A549 (cell line): Measurements from ENCODE around the gene MVB12B. TPM values are rescaled to one million over a fixed set of nuclear protein-coding genes. Genes with fewer than 3 reads are reported as not detected.

ENCODE experiments used
- ATAC-seq, 2 experiments: fragments of 200-7000 bp in 1 of 2; fragments of >200 bp in 1 of 2; cut with Nextera tagmentation in 1 of 2; cut with Tn5 transposase in 1 of 2; 3 replicates each; pipeline versions ENCODE4 v1.8.0 to v1.9.1; 2018 to 2020; ENCODE audit warnings: mild to moderate bottlenecking in 1 of 2, moderate library complexity in 1 of 2
- CTCF ChIA-PET: fragments of 300-600 bp; sonication (Branson Sonifier 250); formaldehyde crosslinking; extraction: SDS; loops from one replicate; lab custom pipeline; 2021; ENCODE audit warnings: antibody characterized with exemption, inconsistent platforms; lab: Yijun Ruan, JAX
- POLR2A ChIA-PET: fragments of 350-600 bp; formaldehyde crosslinking; extraction: SDS; loops from one replicate; lab custom pipeline; 2021; ENCODE audit warnings: antibody characterized with exemption, inconsistent platforms; lab: Yijun Ruan, JAX
- DNase-seq, 2 experiments: peaks; one replicate each; pipeline versions ENCODE4 v3.0.0 to v3.0.0-alpha.2; 2011 to 2016; ENCODE audit warnings: low read depth in 1 of 2, low spot score in 1 of 2
- FAIRE-seq: peaks from 2 replicates; lab custom pipeline; 2011; peaks lifted over from hg19 to GRCh38; lab: Jason Lieb, UNC
- H3K27ac ChIP-seq, 2 experiments: fragments of >200 bp; sonication (Bioruptor Twin); formaldehyde crosslinking; 3 replicates each; pipeline ENCODE4 v1.5.1; 2016 to 2017
- H3K4me1 ChIP-seq: fragments of >200 bp; sonication (Bioruptor Twin); formaldehyde crosslinking; 3 replicates; pipeline ENCODE4 v1.6.1; 2016
- H3K4me2 ChIP-seq: fragments of >200 bp; sonication (Bioruptor Twin); formaldehyde crosslinking; 3 replicates; pipeline ENCODE4 v1.6.1; 2016
- H3K4me3 ChIP-seq: fragments of >200 bp; sonication (Bioruptor Twin); formaldehyde crosslinking; 3 replicates; pipeline ENCODE4 v1.5.1; 2016
- H3K9me3 ChIP-seq: fragments of >200 bp; sonication (Bioruptor Twin); formaldehyde crosslinking; 3 replicates; pipeline ENCODE4 v1.6.1; 2016
- CHD4 ChIP-seq: fragments of 200-600 bp; sonication (generic); IDR thresholded peaks from 2 replicates; pipeline ENCODE4 v1.6.1; 2016; ENCODE audit warnings: antibody characterized with exemption, mild to moderate bottlenecking, borderline replicate concordance
- EHMT2 ChIP-seq: fragments of 200-600 bp; sonication (generic); IDR thresholded peaks from 2 replicates; pipeline ENCODE4 v1.6.1; 2016; ENCODE audit warnings: antibody characterized with exemption, low read depth, mild to moderate bottlenecking, moderate library complexity
- FOSL2 ChIP-seq, 2 experiments: fragments of 450-650 bp in 1 of 2; fragments of >200 bp in 1 of 2; sonication (Bioruptor Twin) in 1 of 2; formaldehyde crosslinking; IDR thresholded peaks; 2 replicates each; pipeline versions ENCODE4 v1.5.0 to v1.6.1; 2016 to 2020; ENCODE audit warnings: mild to moderate bottlenecking in 1 of 2, moderate library complexity in 1 of 2
- HDAC2 ChIP-seq: fragments of 200-600 bp; sonication (generic); IDR thresholded peaks from 2 replicates; pipeline ENCODE4 v1.6.1; 2016
- HOXB5 ChIP-seq: fragments of 250-450 bp; sonication (Bioruptor Pico); IDR thresholded peaks from 2 replicates; pipeline ENCODE4 v1.5.0; 2020; ENCODE audit warnings: mild to moderate bottlenecking, moderate library complexity
- JUNB ChIP-seq: fragments of >200 bp; sonication (Bioruptor Twin); formaldehyde crosslinking; IDR thresholded peaks from 2 replicates; pipeline ENCODE4 v1.6.1; 2016
- KDM1A ChIP-seq: fragments of 200-600 bp; sonication (generic); IDR thresholded peaks from 2 replicates; pipeline ENCODE4 v1.6.1; 2016; ENCODE audit warnings: low read depth, mild to moderate bottlenecking
- KDM5A ChIP-seq: fragments of 200-600 bp; sonication (generic); IDR thresholded peaks from 2 replicates; pipeline ENCODE4 v1.6.1; 2016; ENCODE audit warnings: antibody characterized with exemption, mild to moderate bottlenecking
- MAZ ChIP-seq: fragments of 150-350 bp; IDR thresholded peaks from 2 replicates; pipeline ENCODE4 v1.6.1; 2014; ENCODE audit warnings: antibody characterized with exemption, low read depth, low read length, borderline replicate concordance
- PHF8 ChIP-seq: fragments of 200-600 bp; sonication (generic); IDR thresholded peaks from 2 replicates; pipeline ENCODE4 v1.6.1; 2016; ENCODE audit warnings: low read depth, mild to moderate bottlenecking, antibody characterized with exemption, moderate library complexity, borderline replicate concordance
- POLR2A ChIP-seq: IDR thresholded peaks from 2 replicates; pipeline ENCODE4 v1.6.1; 2012; ENCODE audit warnings: mild to moderate bottlenecking, low read length
- POLR2AphosphoS2 ChIP-seq: conservative IDR thresholded peaks from 2 replicates; pipeline ENCODE4 v1.6.1; 2012; ENCODE audit warnings: low read length, improper control_type of control experiment, inconsistent platforms
- RNF2 ChIP-seq: fragments of 200-600 bp; sonication (generic); IDR thresholded peaks from 2 replicates; pipeline ENCODE4 v1.6.1; 2016; ENCODE audit warnings: low read depth, mild to moderate bottlenecking, antibody characterized with exemption, moderate library complexity, borderline replicate concordance
- TFCP2L1 ChIP-seq: fragments of 250-450 bp; sonication (Bioruptor Pico); IDR thresholded peaks from 2 replicates; pipeline ENCODE4 v1.5.0; 2021; ENCODE audit warnings: mild to moderate bottlenecking
- ZC3H11A ChIP-seq: fragments of 450-650 bp; IDR thresholded peaks from 2 replicates; pipeline ENCODE4 v1.6.1; 2014; ENCODE audit warnings: antibody characterized with exemption, mild to moderate bottlenecking
- ZFP36 ChIP-seq: fragments of 450-650 bp; IDR thresholded peaks from 2 replicates; pipeline ENCODE4 v1.6.1; 2014; ENCODE audit warnings: borderline replicate concordance; ENCODE audit not compliant: partially characterized antibody
- ZNF302 ChIP-seq: fragments of 250-450 bp; sonication (Bioruptor Pico); IDR thresholded peaks from 2 replicates; pipeline ENCODE4 v1.9.0; 2021; ENCODE audit warnings: inconsistent platforms, mild to moderate bottlenecking, moderate library complexity
- WGBS: methylation state at CpG from one replicate; pipeline ENCODE4 v1.1.6; 2017; ENCODE audit errors: missing lambda C conversion rate; 5-methylcytosine and 5-hydroxymethylcytosine counted together
- polyA plus RNA-seq, 4 experiments: library from polyadenylated mRNA; depleted of rRNA in 3 of 4; stranded (reverse); fragments of >200 nt; fragmentation: RNase III in 1 of 4; extraction: RNeasy Plus Mini Kit Qiagen cat#74134 plus additional on column Dnase treatment in 1 of 4; gene quantifications; 2 replicates in 3 of 4; 3 replicates in 1 of 4; pipeline ENCODE4 v1.2.3, GENCODE V29; 2011 to 2017
- TF ChIP-seq, protein P1 (sequence below): fragments of 450-650 bp; IDR thresholded peaks from 2 replicates; pipeline ENCODE4 v1.6.1; 2014; ENCODE audit warnings: antibody characterized with exemption
- TF ChIP-seq, protein P2 (sequence below): fragments of >200 bp; sonication (Bioruptor Twin); formaldehyde crosslinking; IDR thresholded peaks from 3 replicates; pipeline ENCODE4 v1.6.1; 2016
- TF ChIP-seq, protein P3 (sequence below): fragments of 200-600 bp; sonication (generic); IDR thresholded peaks from 2 replicates; pipeline ENCODE4 v1.6.1; 2016; ENCODE audit warnings: antibody characterized with exemption, mild to moderate bottlenecking, moderate library complexity
- TF ChIP-seq, protein P4 (sequence below): IDR thresholded peaks from 2 replicates; pipeline ENCODE4 v1.6.1; 2012; ENCODE audit warnings: low read depth, borderline replicate concordance
- TF ChIP-seq, protein P5 (sequence below): fragments of 250-450 bp; sonication (Bioruptor Pico); IDR thresholded peaks from 2 replicates; pipeline ENCODE4 v1.5.0; 2021; ENCODE audit warnings: mild to moderate bottlenecking, moderate library complexity, borderline replicate concordance
- TF ChIP-seq, protein P6 (sequence below): IDR thresholded peaks from 2 replicates; pipeline ENCODE4 v1.6.1; 2012

Gene MVB12B
- polyA plus RNA-seq, 2 of the 4 experiments (the other 2 are of a cell fraction): 4.6 to 5.9 TPM

DNA sequence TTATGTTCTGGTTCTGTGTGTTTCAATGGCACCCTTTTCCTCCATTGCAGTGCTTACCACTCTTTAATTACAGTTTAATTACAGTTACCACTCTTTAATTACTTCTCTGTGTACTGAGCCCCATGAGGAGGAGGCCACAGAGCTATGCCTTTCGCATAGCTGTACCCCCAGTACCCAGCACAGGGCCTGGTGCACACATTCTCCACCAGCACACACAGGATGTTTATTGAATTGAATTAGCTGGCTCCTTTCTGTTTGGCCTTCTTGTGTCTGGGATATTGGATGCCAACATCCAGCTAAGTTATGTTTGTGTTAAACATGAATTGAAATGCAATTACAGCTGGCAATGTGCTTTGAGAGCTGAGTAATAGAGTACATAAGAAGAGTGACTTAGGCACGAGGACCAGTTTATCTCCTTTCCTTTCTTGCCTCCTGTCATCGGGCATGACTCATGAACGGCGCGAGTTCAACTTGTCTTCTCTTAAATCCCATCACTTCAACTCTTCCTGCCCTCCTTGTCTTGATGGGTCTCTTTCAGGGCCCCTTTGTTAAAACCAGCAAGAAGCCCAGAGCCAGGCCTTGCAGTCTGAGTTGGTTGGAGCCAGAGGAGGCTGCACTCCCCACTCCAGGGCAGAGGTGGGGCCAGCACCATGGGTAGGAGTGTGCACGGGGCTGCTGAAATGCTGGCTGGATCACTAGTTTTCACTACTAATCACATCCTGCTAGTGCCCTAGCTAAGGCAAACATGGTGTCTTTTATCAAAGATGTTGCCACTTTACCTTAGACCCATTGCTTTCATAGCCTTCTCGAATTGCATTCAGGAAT, 37.4 kb downstream of the MVB12B start:
- FAIRE-seq (no peak), DNase-seq (peak in 1 of 2 experiments; percentile 50)
- H3K4me2 ChIP-seq: no peak overlapping the region

DNA sequence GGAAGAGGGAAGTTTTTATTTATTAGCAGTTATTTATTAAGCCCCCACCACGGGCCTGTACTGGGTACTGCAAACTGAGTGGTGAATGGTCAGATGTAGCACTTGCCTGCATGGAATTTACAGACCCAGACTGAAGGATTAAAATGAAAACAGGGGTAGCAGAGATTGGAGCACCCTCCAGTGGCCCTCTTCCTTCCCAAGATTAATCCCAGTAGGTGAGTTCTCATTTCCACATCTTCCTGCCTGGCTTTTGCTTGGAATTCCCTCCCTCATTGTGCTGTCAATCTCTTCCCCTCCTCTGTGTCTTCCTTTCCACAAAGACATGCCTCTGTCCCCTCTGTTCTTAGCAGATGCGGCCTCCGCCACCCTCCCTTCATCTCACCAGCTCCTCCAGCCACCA, 39.2 kb downstream of the MVB12B start:
- Histone ChIP-seq H3K9me3 (peaks cover 30% of the 10 kb centered on the region), H3K4me1 (no peaks in the 10 kb centered on the region), H3K27ac (no peak overlapping the region), H3K4me2 (no peak overlapping the region), H3K4me3 (no peak overlapping the region)
- no peak for DNase-seq
- 89% methylated on average over 3 of the region's 3 CpGs for WGBS
- FAIRE-seq: no peak
- no peak for ATAC-seq
- ChIA-PET CTCF (no interaction called here), POLR2A (no interaction called here)
- TF ChIP-seq, protein P1, sequence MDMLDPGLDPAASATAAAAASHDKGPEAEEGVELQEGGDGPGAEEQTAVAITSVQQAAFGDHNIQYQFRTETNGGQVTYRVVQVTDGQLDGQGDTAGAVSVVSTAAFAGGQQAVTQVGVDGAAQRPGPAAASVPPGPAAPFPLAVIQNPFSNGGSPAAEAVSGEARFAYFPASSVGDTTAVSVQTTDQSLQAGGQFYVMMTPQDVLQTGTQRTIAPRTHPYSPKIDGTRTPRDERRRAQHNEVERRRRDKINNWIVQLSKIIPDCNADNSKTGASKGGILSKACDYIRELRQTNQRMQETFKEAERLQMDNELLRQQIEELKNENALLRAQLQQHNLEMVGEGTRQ: no peak
- TF ChIP-seq ZC3H11A (no peak), HOXB5 (CRISPR knock-in tag) (no peak), POLR2AphosphoS2 (no peak), KDM1A (no peak), CHD4 (no peak), EHMT2 (no peak), KDM5A (no peak), HDAC2 (no peak), PHF8 (no peak), TFCP2L1 (CRISPR knock-in tag) (no peak), RNF2 (no peak), MAZ (no peak), ZNF302 (CRISPR knock-in tag) (no peak), JUNB (no peak), ZFP36 (no peak)
- TF ChIP-seq, protein P2, sequence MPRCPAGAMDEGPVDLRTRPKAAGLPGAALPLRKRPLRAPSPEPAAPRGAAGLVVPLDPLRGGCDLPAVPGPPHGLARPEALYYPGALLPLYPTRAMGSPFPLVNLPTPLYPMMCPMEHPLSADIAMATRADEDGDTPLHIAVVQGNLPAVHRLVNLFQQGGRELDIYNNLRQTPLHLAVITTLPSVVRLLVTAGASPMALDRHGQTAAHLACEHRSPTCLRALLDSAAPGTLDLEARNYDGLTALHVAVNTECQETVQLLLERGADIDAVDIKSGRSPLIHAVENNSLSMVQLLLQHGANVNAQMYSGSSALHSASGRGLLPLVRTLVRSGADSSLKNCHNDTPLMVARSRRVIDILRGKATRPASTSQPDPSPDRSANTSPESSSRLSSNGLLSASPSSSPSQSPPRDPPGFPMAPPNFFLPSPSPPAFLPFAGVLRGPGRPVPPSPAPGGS: no peak
- TF ChIP-seq, protein P3, sequence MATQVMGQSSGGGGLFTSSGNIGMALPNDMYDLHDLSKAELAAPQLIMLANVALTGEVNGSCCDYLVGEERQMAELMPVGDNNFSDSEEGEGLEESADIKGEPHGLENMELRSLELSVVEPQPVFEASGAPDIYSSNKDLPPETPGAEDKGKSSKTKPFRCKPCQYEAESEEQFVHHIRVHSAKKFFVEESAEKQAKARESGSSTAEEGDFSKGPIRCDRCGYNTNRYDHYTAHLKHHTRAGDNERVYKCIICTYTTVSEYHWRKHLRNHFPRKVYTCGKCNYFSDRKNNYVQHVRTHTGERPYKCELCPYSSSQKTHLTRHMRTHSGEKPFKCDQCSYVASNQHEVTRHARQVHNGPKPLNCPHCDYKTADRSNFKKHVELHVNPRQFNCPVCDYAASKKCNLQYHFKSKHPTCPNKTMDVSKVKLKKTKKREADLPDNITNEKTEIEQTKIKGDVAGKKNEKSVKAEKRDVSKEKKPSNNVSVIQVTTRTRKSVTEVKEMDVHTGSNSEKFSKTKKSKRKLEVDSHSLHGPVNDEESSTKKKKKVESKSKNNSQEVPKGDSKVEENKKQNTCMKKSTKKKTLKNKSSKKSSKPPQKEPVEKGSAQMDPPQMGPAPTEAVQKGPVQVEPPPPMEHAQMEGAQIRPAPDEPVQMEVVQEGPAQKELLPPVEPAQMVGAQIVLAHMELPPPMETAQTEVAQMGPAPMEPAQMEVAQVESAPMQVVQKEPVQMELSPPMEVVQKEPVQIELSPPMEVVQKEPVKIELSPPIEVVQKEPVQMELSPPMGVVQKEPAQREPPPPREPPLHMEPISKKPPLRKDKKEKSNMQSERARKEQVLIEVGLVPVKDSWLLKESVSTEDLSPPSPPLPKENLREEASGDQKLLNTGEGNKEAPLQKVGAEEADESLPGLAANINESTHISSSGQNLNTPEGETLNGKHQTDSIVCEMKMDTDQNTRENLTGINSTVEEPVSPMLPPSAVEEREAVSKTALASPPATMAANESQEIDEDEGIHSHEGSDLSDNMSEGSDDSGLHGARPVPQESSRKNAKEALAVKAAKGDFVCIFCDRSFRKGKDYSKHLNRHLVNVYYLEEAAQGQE: no peak
- TF ChIP-seq, protein P4, sequence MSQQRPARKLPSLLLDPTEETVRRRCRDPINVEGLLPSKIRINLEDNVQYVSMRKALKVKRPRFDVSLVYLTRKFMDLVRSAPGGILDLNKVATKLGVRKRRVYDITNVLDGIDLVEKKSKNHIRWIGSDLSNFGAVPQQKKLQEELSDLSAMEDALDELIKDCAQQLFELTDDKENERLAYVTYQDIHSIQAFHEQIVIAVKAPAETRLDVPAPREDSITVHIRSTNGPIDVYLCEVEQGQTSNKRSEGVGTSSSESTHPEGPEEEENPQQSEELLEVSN: no peak
- TF ChIP-seq, protein P5, sequence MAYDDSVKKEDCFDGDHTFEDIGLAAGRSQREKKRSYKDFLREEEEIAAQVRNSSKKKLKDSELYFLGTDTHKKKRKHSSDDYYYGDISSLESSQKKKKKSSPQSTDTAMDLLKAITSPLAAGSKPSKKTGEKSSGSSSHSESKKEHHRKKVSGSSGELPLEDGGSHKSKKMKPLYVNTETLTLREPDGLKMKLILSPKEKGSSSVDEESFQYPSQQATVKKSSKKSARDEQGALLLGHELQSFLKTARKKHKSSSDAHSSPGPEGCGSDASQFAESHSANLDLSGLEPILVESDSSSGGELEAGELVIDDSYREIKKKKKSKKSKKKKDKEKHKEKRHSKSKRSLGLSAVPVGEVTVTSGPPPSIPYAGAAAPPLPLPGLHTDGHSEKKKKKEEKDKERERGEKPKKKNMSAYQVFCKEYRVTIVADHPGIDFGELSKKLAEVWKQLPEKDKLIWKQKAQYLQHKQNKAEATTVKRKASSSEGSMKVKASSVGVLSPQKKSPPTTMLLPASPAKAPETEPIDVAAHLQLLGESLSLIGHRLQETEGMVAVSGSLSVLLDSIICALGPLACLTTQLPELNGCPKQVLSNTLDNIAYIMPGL (CRISPR knock-in tag): no peak

More for the DNA sequence above, 37.4 kb downstream of the MVB12B start:
- CTCF ChIA-PET: no interaction called here
- ATAC-seq: peak in 1 of 2 experiments; percentile 65; a peak in 3 of 6 replicates
- Histone ChIP-seq H3K27ac (no peak overlapping the region), H3K4me3 (no peak overlapping the region), H3K4me1 (no peaks in the 10 kb centered on the region), H3K9me3 (peaks cover 38% of the 10 kb centered on the region)
- WGBS: 61% methylated on average over 8 of the region's 8 CpGs
- TF ChIP-seq ZC3H11A (no peak), JUNB (no peak), FOSL2 (IDR thresholded peaks at IDR 0.05) (no peak), FOSL2 (CRISPR knock-in tag; IDR thresholded peaks at IDR 0.05) (peak; percentile 18; the same call in 1 of the 2 replicates), POLR2A (no peak)
- TF ChIP-seq, protein P6, sequence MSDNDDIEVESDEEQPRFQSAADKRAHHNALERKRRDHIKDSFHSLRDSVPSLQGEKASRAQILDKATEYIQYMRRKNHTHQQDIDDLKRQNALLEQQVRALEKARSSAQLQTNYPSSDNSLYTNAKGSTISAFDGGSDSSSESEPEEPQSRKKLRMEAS: peak; percentile 39; the same call in 1 of the 2 replicates
- POLR2A ChIA-PET: no interaction called here
